ENCODE data around the gene LRTM2.

DNA sequence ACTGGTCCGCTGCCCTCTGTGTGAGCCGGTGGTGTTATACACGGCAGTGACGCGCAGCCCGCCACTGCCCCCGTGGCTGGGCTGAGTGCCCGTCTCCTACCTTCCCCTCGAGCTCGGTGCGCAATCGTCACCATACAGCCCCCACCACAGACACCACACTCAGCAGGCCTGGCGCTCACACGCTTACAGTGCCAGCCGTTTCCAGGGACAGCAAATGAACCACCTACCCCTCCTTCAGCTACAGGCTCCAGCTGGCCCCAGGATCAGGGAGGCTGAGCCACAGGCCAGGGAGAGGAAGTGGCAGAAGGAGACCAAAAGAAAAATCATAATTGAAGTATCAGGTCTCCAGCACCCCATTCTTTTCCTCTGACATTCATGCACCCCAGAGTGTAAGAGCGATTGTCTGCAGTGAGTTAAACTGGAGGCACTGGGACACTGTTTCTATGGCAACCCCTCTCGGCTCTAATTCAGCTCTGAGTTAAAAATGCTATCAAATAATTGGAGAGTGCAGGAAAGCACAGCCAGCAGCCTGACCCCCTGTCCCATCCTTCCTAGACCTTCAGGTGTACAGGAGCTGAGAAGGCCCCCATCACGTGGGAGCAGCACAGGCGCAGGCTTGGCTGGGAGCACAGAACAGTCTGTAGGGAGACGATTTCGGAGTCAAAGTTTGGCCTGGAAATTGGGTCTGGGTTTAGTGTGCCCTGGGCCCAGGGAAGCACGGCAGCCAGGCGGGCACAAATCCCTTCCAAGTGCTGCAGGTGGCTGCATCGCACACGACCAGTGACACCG lies 18.0 kb downstream of the LRTM2 start:
- TF ChIP-seq, protein P1, sequence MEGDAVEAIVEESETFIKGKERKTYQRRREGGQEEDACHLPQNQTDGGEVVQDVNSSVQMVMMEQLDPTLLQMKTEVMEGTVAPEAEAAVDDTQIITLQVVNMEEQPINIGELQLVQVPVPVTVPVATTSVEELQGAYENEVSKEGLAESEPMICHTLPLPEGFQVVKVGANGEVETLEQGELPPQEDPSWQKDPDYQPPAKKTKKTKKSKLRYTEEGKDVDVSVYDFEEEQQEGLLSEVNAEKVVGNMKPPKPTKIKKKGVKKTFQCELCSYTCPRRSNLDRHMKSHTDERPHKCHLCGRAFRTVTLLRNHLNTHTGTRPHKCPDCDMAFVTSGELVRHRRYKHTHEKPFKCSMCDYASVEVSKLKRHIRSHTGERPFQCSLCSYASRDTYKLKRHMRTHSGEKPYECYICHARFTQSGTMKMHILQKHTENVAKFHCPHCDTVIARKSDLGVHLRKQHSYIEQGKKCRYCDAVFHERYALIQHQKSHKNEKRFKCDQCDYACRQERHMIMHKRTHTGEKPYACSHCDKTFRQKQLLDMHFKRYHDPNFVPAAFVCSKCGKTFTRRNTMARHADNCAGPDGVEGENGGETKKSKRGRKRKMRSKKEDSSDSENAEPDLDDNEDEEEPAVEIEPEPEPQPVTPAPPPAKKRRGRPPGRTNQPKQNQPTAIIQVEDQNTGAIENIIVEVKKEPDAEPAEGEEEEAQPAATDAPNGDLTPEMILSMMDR (IDR thresholded peaks at IDR 0.05), result no peak
- TF ChIP-seq ZFX (IDR thresholded peaks at IDR 0.05; ENCODE audit: borderline replicate concordance), result no peak
